NCI-H2107 (cell line): Measurements from ENCODE around the gene ZNF549.

Experiments
- DNase-seq: peaks from one replicate; lab custom pipeline; 2025; lab: John Stamatoyannopoulos, UW

The ZNF549 gene

DNA sequence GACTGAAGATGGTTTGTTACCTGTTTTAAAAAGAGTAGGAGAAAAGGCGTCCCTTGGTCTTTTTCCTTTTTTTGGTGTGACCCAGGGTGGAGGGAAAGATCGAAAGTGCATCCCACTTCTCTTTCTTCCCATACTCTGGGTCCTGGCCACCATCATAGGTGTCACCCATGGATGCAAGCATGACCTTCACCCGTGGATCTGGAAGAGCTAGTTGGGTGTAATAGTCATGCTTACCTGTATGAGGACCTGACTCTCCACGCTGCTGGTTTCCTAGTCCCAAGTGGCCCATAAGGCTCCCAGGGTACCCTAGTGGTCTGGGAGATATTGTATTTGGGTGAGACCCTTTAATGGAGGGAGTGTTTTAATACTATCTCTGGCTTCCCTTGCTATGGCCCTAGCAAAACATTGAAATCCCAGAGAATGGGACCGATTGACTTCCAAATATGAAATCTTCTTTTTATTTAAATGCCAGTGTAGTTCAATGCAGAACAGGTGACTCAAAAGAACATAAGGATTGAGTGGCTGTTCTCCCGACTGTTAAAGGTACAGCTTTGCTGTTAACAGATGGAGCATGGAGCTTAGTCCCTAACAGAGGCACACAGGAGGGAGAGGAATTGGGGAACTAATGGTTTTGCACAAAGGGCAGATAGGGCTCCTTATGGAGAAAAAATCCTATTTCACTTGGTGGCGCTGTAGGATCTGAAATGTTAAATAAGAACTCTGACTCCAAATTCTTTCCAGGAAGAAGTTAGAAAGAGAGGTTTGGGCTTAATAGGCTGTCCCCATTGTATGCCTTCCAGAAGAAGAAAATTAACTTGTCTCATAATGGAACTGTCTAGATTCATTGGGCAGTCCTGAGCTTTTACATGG is 39.5 kb downstream of the ZNF549 start:
- DNase-seq, result peak; percentile 1

DNA sequence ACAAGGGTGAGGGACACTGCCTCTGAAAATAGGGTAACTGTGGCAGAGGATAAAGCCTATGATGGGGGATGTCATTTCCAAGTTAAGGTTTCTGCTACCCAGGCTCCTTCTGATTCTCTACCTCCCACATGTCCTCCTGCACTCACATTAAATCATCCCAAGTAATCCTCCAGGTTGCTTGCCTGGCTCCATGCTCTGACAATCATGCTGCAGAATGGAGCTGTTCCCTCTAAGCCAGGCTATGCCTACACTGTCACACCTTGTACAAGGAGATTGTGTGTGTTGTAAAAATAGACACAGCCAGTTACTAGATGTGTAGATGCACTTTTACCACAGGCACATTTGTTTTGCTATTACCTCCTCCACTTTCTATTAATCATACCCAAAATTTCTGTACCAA is 43.6 kb downstream of the ZNF549 start:
- DNase-seq, result no peak

DNA sequence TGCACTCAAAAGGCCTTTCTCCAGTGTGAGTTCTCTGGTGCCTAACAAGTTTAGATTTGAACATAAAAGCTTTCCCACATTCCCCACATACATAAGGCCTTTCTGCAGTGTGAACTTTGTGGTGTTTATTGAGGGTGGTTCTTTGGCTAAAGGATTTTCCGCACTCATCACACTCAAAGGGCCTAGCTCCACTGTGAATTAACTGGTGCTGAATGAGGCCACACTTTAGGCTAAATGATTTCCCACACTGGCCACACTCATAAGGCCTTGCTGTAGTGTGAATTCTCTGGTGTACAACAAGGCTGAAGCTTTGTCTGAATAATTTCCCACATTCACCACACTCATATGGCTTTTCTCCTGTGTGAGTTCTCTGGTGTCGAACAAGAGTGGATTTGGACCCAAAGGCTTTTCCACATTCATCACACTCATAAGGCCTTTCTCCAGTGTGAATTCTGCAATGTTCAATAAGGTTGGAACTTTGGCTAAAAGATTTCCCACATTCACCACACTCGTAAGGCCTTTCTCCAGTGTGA is 45.3 kb downstream of the ZNF549 start:
- DNase-seq, result no peak

DNA sequence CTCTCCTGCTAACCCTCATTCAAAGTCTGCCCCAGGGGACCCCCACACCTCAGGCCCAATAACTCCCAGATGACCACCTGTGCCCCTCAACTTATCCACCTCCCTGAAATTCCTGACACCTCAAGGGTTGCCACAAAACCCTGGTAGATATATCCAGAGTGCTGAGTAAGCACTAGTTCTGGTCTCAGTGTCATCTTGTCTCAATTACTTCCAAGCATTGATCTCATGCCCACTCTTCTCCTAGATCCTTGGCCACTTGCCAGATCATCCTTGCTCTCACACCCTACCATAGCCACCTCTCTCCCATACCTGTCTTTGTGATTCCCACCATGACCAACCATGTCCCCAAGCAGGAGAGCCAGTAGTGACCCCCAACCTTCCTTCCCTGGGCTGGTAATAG is 49.5 kb downstream of the ZNF549 start:
- no peak for DNase-seq

DNA sequence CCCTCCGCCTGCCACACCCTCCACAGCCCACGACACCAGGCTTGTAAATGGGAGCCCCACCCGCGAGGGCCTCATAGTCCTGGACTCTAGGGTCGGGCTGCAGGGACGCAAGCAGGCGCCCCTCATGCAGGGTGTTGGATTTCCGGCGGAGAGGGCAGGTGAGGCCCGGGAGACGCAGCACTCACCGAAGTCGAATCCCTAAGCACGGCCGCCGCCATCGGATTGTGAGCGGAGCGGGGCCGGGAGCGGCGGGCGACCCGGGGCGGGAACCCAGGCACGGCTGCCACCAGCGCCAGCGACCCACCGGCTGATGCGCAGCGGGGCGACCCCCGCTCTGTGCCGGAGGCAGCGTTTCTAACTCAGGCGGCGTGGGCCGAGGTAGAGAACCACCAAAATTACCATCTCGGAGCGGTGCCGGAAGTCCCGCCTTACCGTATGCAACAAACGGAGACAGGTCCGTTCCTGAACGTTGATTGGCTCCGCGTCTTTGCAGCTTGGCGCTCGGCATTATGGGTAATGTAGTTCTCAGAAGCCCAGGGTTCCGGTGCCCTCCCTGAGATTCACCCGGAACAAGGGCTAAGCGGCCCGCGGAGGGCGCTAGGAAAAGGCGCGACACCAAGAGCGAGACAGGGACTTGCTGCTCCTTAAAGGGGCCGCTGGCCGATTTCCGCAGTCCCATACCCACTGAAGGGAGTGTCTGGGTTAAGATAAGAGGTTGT is 51.5 kb downstream of the ZNF549 start, which contains the start of gene ZNF416:
Gene ZNF416, minus strand, starts transcription at position 425 of the 719 bp plus-strand sequence. Its CDS starts 207 bp downstream, at position 218.
- peak; percentile 88 for DNase-seq

DNA sequence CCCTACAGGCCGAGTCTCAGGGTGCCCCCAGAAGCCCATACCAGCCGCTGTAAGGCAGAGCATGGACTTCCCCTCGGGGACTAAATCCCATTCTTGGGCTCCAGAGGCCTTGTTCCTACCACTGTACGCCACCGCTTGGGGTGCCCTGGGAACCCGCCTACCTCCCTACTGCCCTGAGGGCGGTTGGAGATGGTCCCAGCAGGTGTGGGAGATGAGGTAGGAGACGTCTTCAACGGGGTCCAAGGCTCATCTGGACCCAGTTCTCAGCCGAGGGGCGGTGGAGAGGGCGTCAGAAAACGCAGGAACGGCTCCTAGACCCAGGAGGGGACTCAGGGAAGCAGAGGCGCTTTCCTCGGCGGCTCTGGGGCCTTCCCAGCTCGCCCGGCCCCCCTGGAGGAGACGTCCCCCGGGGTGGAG is 56.0 kb downstream of the ZNF549 start:
- no peak for DNase-seq

DNA sequence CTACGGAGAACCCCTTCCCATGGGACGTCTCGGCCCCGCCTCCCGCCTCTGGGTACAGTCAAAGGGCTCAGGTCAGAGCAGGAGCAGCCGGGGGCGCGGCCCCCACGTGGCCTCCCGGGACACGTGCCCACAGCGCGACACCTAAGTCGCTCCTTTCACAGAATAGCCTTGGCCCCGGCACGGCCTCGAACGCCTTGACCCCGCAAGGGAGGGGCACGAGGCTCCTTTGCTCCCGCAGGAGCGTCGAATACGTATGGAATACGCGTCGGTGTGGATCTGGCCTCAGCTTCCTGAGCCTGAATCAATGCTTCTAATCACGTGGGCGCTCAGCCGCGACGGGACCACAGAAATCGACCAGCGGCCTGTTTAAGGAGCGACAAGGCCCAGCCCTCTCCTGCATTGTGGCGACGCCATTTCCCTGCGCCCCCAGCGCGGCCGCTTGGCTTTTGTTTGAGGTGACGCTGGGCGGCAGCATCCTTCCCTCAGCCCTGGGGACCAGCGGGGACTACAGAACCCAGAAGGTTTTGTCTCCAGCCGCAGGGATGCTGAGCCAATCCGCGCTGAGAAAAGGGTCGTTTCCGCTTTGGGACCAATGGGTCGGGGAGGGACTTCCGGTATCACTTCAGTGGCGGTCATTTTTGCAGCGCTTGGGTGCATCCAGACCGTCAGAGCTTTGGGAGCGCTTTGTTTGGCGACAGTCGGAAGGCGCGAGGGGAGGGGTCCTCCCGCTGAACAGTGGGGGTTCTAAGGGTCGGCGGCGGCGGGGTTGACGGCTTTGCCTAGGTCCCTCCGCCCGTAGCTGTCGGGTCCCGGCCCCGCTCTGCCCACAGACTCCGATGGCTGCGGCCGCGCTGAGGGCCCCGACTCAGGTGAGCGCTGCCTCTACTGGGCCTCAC is 56.6 kb downstream of the ZNF549 start, which contains the start of gene ZIK1:
Gene ZIK1, plus strand, starts transcription at position 625 of the 896 bp plus-strand sequence. Its CDS starts 212 bp downstream, at position 837.
- DNase-seq, result peak; percentile 68

DNA sequence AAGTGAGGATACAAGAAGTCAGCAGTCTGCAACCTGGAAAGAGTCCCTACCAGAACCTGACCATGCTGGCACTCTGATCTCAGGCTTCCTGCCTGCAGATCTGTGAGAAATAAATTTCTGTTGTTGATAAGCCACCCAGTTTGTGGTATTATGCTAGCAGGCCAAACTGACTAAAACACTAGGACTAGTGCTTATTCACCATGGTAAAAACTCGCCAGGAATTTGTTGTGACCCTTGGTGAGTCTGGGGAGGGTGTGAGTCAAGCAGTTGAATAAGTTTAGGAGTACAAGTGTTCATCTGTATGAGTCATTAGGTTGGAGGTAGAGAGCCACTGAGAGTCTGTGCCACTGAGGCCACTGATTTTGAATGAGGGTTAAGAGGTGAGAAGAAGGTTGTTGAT is 60.4 kb downstream of the ZNF549 start:
- DNase-seq, result no peak

DNA sequence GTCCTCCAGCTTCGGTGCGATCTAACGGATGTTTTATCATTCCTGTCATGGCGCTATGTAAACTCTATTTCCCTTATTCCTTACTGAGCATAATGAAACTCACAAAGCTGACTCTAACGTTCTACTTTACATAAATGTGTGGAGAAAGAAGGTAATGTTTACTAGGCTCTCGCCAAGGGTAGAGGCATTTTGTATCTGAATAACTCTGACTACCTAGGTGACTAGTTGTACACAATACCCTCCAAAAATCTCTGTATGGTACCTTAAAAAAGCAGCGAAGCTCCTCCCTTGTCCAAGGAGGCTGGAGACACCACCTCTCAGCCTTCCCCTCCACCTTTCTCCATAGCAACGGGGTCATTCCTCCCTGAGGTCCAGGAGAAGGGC is 72.2 kb downstream of the ZNF549 start:
- no peak for DNase-seq

DNA sequence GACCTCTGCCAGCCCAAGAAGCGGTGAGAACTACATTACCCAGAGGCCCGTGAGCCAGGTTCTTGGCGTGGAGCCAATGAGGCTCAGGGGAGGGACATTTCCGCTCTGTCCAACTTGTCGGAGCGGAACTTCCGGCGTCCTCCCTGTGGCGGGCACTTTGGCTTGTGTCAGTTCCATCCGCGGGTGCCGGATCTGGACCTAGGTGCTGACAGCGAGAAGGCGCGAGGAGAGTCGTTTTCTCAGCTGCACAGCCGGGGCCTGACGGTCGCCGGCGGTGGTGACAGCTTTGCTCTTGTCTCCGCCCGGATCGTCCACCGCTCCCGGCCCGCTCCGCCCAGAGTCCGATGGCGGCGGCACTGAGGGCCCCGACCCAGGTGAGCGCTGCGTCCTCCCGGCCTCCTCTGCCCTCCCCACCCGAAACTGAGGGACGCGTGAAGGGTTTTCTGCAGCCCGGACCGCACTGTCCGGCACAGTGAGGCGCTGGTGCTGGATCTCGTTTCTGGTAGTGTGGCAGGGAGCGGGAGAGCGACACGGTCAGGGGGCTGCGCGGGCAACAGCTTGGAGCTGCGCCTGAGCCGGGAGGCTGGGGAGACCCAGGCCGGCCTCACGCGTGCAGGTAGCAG is 72.7 kb downstream of the ZNF549 start, which contains the start of gene ZNF530:
Gene ZNF530, plus strand, starts transcription at position 125 of the 623 bp plus-strand sequence. CDS start 4,461 bp downstream, outside the sequence.
- peak; percentile 81 for DNase-seq

DNA sequence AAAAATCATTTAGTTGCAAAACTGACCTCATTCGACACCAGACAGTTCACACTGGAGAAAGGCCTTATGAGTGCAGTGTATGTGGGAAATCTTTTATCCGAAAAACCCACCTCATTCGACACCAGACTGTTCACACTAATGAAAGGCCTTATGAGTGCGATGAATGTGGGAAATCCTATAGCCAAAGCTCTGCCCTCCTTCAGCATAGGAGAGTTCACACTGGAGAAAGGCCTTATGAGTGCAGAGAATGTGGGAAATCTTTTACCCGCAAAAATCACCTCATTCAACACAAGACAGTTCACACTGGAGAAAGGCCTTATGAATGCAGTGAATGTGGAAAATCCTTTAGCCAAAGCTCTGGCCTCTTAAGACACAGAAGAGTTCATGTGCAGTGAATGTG is 79.8 kb downstream of the ZNF549 start:
- no peak for DNase-seq
